Measurements from ENCODE around the gene SSBP4. TPM values are rescaled to one million over a fixed set of nuclear protein-coding genes. Genes with fewer than 3 reads are reported as not detected.

SSBP4 gene
- total and polyA plus RNA-seq, 2 of the 8 experiments (the other 6 are each of a cell fraction or from before 2014, with no cell fraction given): 26.4 to 33.7 TPM

- H2BK12ac ChIP-seq (ENCODE audit: low read depth, low read length): no peak overlapping the region
- H3K4me3 ChIP-seq (ENCODE audit: extremely low read depth in 1 of 4, insufficient read depth in 2 of 4, low read depth in 3 of 4, low read length in 4 of 4): no peak overlapping the region
- no peak for DNase-seq (ENCODE audit: low read depth in 1 of 2, low spot score in 2 of 2)
- H3K36me3 ChIP-seq (ENCODE audit: control insufficient read depth in 2 of 4, insufficient read depth in 4 of 4, low read length in 3 of 4): no peaks in the 10 kb centered on the region
- FAIRE-seq: no peak
- 93% methylated on average over 6 of the region's 6 CpGs; no CpG with 5 or more reads in 1 of the 2 experiments for WGBS, 2 experiments (ENCODE audit: extremely low coverage in 1 of 2, insufficient coverage in 1 of 2, insufficient read length in 1 of 2, insufficient replicate concordance in 2 of 2, low coverage in 1 of 2, low lambda C conversion rate in 2 of 2, missing lambda C conversion rate in 1 of 2)
- H3K9me3 ChIP-seq (ENCODE audit: insufficient read depth in 2 of 2, low read depth in 1 of 2, low read length in 1 of 2): no peaks in the 10 kb centered on the region
- H3K4me1 ChIP-seq (replicated peaks in 1 of 4; ENCODE audit: control insufficient read depth in 3 of 4, insufficient read depth in 4 of 4, low read length in 3 of 4): peaks cover 0 to 12% (median 4%) of the 10 kb centered on the region in 4 experiments; a peak in 5 of 7 replicates
- ChIA-PET CTCF (ENCODE audit: partially characterized antibody) (interaction anchor here (0.7 to 12.8 kb wide), 5 partner anchors 10 to 57 kb away, joined by 3 to 174 read pairs (median 15); partner anchors contain the start of gene GDF15), POLR2A (ENCODE audit: partially characterized antibody) (interaction anchor here (1.6 to 3.4 kb wide), 2 partner anchors 18 to 118 kb away, joined by 3 to 12 read pairs; partner anchors contain the start of gene JUND)
- no peak overlapping the region for H2BK15ac ChIP-seq (ENCODE audit: low read length)
- H2BK120ac ChIP-seq (replicated peaks; ENCODE audit: low read depth, low read length): no peak overlapping the region
- H3K79me1 ChIP-seq (ENCODE audit: low read depth, low read length): no peaks in the 10 kb centered on the region
- no peak overlapping the region for H3K4ac ChIP-seq (replicated peaks; ENCODE audit: insufficient read length, low read depth, low read length)
- H2AFZ ChIP-seq (ENCODE audit: low read length): no peak overlapping the region
- no peak overlapping the region for H3K18ac ChIP-seq (ENCODE audit: extremely low read depth, low read length)
- H3K23me2 ChIP-seq (ENCODE audit: low read depth, low read length): no peaks in the 10 kb centered on the region
- no peaks in the 10 kb centered on the region for H4K20me1 ChIP-seq (replicated peaks in 1 of 2; ENCODE audit: control insufficient read depth in 1 of 2, insufficient read depth in 2 of 2, low read length in 2 of 2)
- no peak overlapping the region for H4K91ac ChIP-seq (replicated peaks; ENCODE audit: insufficient read length, low read length)
- no peak overlapping the region for H2AK5ac ChIP-seq (ENCODE audit: low read depth, low read length)
- H3K23ac ChIP-seq (ENCODE audit: insufficient read length): no peak overlapping the region
- TF ChIP-seq ATF3 (IDR thresholded peaks at IDR 0.05; ENCODE audit: insufficient read depth, low read depth, low read length): no peak
- TF ChIP-seq MAX (IDR thresholded peaks at IDR 0.05): no peak
- no peak for TF ChIP-seq ATF2 (IDR thresholded peaks at IDR 0.05; ENCODE audit: low read length)
- TF ChIP-seq FOSL1 (IDR thresholded peaks at IDR 0.05; ENCODE audit: insufficient read depth, low read depth, low read length): no peak
- no peak for TF ChIP-seq SIRT6 (IDR thresholded peaks at IDR 0.05; ENCODE audit: low read length)
- TF ChIP-seq KDM4A (IDR thresholded peaks at IDR 0.05; ENCODE audit: low read depth, low read length, severe bottlenecking): no peak
- H3K9ac ChIP-seq (replicated peaks in 1 of 4; ENCODE audit: extremely low read depth in 1 of 4, low read depth in 3 of 4, low read length in 3 of 4): no peak overlapping the region
- H3K79me2 ChIP-seq (ENCODE audit: control insufficient read depth in 1 of 2, insufficient read depth in 2 of 2, low read length in 2 of 2): no peaks in the 10 kb centered on the region
- no peak overlapping the region for H4K5ac ChIP-seq (ENCODE audit: insufficient read length, low read depth, low read length)
- H3K27me3 ChIP-seq (replicated peaks in 1 of 4; ENCODE audit: control insufficient read depth in 3 of 4, extremely low read depth in 1 of 4, insufficient read depth in 3 of 4, low read length in 3 of 4): peaks cover 0 to 3% (median under 1%) of the 10 kb centered on the region in 4 experiments; a peak in 3 of 7 replicates
- no peak overlapping the region for H2BK5ac ChIP-seq (ENCODE audit: low read depth, low read length)
- H3K14ac ChIP-seq (ENCODE audit: insufficient read length): no peak overlapping the region
- H3K56ac ChIP-seq (replicated peaks; ENCODE audit: insufficient read length, low read depth, low read length): no peak overlapping the region
- H2BK20ac ChIP-seq (ENCODE audit: low read length): no peak overlapping the region
- H3K27ac ChIP-seq (ENCODE audit: low read depth, low read length): no peak overlapping the region
- H4K8ac ChIP-seq (ENCODE audit: extremely low read depth, insufficient read depth, low read length): no peak overlapping the region
- no peak overlapping the region for H3K4me2 ChIP-seq (ENCODE audit: insufficient read depth in 1 of 2, low read depth in 2 of 2, low read length in 2 of 2)
Measured at GRCh38 chr19:18399008-18399407, 20.2 kb upstream of the SSBP4 start.

Measured in H1 (cell line).